Aorta (tissue), 5 donors: ENCODE measurements around the gene FLT1. TPM values are rescaled to one million over a fixed set of nuclear protein-coding genes. Genes with fewer than 3 reads are reported as not detected.

ENCODE experiments used
- ATAC-seq: fragments of 200-7000 bp; cut with Tn5 transposase; one replicate; pipeline ENCODE4 v1.9.1; 2022; ENCODE audit warnings: moderate library complexity; ENCODE audit not compliant: low FRiP score
- DNase-seq, 2 donors: peaks; one replicate each; pipeline ENCODE4 v3.0.0-alpha.2; 2020
- H3K27ac ChIP-seq, 2 donors: one replicate each; pipeline ENCODE4 v1.5.1; 2013; ENCODE audit warnings: low read length in 2 of 2, mild to moderate bottlenecking in 2 of 2, moderate library complexity in 2 of 2, control low read depth in 1 of 2, inconsistent platforms in 1 of 2, low read depth in 1 of 2
- H3K27me3 ChIP-seq, 2 donors: one replicate each; pipeline ENCODE4 v1.6.1; 2013; ENCODE audit warnings: control low read depth in 1 of 2, low read length in 1 of 2, mild to moderate bottlenecking in 1 of 2, moderate library complexity in 1 of 2; ENCODE audit not compliant: insufficient read depth in 2 of 2, control insufficient read depth in 1 of 2
- H3K36me3 ChIP-seq, 2 donors: one replicate each; pipeline ENCODE4 v1.6.1; 2013; ENCODE audit warnings: control low read depth in 1 of 2, low read length in 1 of 2, mild to moderate bottlenecking in 1 of 2; ENCODE audit not compliant: insufficient read depth in 2 of 2, control insufficient read depth in 1 of 2
- H3K4me1 ChIP-seq, 2 donors: one replicate each; pipeline ENCODE4 v1.6.1; 2013; ENCODE audit warnings: low read length in 2 of 2, control low read depth in 1 of 2, mild to moderate bottlenecking in 1 of 2, moderate library complexity in 1 of 2; ENCODE audit not compliant: insufficient read depth in 2 of 2, control insufficient read depth in 1 of 2
- H3K4me3 ChIP-seq, 2 donors: one replicate each; pipeline ENCODE4 v1.5.1; 2013; ENCODE audit warnings: low read length in 2 of 2, control low read depth in 1 of 2, mild to moderate bottlenecking in 1 of 2
- H3K9me3 ChIP-seq: one replicate; pipeline ENCODE4 v1.6.1; 2013; ENCODE audit warnings: mild to moderate bottlenecking, low read length; ENCODE audit not compliant: control insufficient read depth
- WGBS, 2 donors: extraction: QIAGEN DNeasy Blood & Tissue Kit; methylation state at CpG; one replicate each; pipeline ENCODE4 v1.1.7; 2013; 5-methylcytosine and 5-hydroxymethylcytosine counted together
- intact Hi-C, 2 donors: fragments of 100-400 bp; cut with DNase I; formaldehyde crosslinking; loops; one replicate each; pipeline versions ENCODE4 v1.14.2 to v1.15.0; 2022
- polyA plus RNA-seq, 2 donors: library from polyadenylated mRNA; stranded (reverse); fragments of 200-250 nt; gene quantifications; one replicate each; pipeline ENCODE4 v1.2.3, GENCODE V29; 2013
- total RNA-seq, 2 donors: library from RNA; stranded (reverse); fragmentation: NEBNext Ultra II Directional; extraction: Animal tissue kit (Norgen Biotek cat#: 25700); gene quantifications; one replicate each; pipeline ENCODE4 v1.2.1, GENCODE V29; 2021
- donor health status: healthy with polysubstance abuse.
- donor health status: Bipolar disorder and iron deficiency.
- donor health status: DM: no; HTN: no; CAD: no.
- donor health status: DM: no; HTN: no; CAD: no.
- donor health status: DM: yes; HTN: yes; CAD: no.

FLT1 gene
- total and polyA plus RNA-seq, 4 donors, result 0.38 to 62.8 (median 16.7) TPM

- peak; percentile 68 to 81 for DNase-seq
- peak; percentile 43 for ATAC-seq
- intact Hi-C loops, result no loop called here
- no peak overlapping the region for H3K27ac ChIP-seq
- no peaks in the 10 kb centered on the region for H3K27me3 ChIP-seq
- no peaks in the 10 kb centered on the region for H3K36me3 ChIP-seq
- 2% methylated on average over 28 to 39 of the region's 39 CpGs for WGBS, 2 donors
- H3K9me3 ChIP-seq, result no peaks in the 10 kb centered on the region
- no peaks in the 10 kb centered on the region for H3K4me1 ChIP-seq
- no peak overlapping the region for H3K4me3 ChIP-seq
Measured at GRCh38 chr13:28531077-28531844, 36.3 kb upstream of the FLT1 start.

GRCh38 chr13:28530729-28531076, 35.8 kb upstream of the FLT1 start:
- no peak for ATAC-seq
- no peaks in the 10 kb centered on the region for H3K4me1 ChIP-seq
- 43 to 48% methylated on average over 3 of the region's 3 CpGs for WGBS, 2 donors
- H3K9me3 ChIP-seq, result no peaks in the 10 kb centered on the region
- no peaks in the 10 kb centered on the region for H3K27me3 ChIP-seq
- DNase-seq, result no peak
- no peaks in the 10 kb centered on the region for H3K36me3 ChIP-seq
- H3K4me3 ChIP-seq, result no peak overlapping the region
- H3K27ac ChIP-seq, result no peak overlapping the region
- intact Hi-C loops, result no loop called here

GRCh38 chr13:28529836-28530235, 34.9 kb upstream of the FLT1 start:
- 89 to 92% methylated on average over 1 of the region's 1 CpG for WGBS, 2 donors
- H3K4me3 ChIP-seq, result no peak overlapping the region
- no peaks in the 10 kb centered on the region for H3K9me3 ChIP-seq
- no peaks in the 10 kb centered on the region for H3K4me1 ChIP-seq
- H3K27ac ChIP-seq, result no peak overlapping the region
- no peak for ATAC-seq
- no peak for DNase-seq
- intact Hi-C loops, result no loop called here
- no peaks in the 10 kb centered on the region for H3K27me3 ChIP-seq
- H3K36me3 ChIP-seq, result no peaks in the 10 kb centered on the region

GRCh38 chr13:28528848-28529247, 33.9 kb upstream of the FLT1 start:
- 95 to 96% methylated on average over 3 of the region's 3 CpGs for WGBS, 2 donors
- Histone ChIP-seq H3K4me3 (no peak overlapping the region), H3K36me3 (no peaks in the 10 kb centered on the region), H3K27me3 (no peaks in the 10 kb centered on the region), H3K4me1 (no peaks in the 10 kb centered on the region), H3K9me3 (peaks cover 2% of the 10 kb centered on the region), H3K27ac (no peak overlapping the region)
- intact Hi-C loops, result no loop called here
- ATAC-seq (no peak), DNase-seq (no peak)

GRCh38 chr13:28528388-28528787, 33.5 kb upstream of the FLT1 start:
- Histone ChIP-seq H3K27ac (no peak overlapping the region), H3K9me3 (peaks cover 2% of the 10 kb centered on the region), H3K4me3 (no peak overlapping the region), H3K27me3 (no peaks in the 10 kb centered on the region), H3K4me1 (no peaks in the 10 kb centered on the region), H3K36me3 (no peaks in the 10 kb centered on the region)
- 74 to 81% methylated on average over 3 of the region's 3 CpGs for WGBS, 2 donors
- ATAC-seq, result no peak
- intact Hi-C loops, result no loop called here
- DNase-seq, result no peak

- H3K4me1 ChIP-seq, result no peaks in the 10 kb centered on the region
- no peaks in the 10 kb centered on the region for H3K36me3 ChIP-seq
- WGBS, 2 donors, result 92% methylated on average over 13 of the region's 13 CpGs
- H3K9me3 ChIP-seq, result peaks cover 2% of the 10 kb centered on the region
- H3K4me3 ChIP-seq, result no peak overlapping the region
- H3K27me3 ChIP-seq, result no peaks in the 10 kb centered on the region
- ATAC-seq (no peak), DNase-seq (peak in 1 of 2 donors; percentile 67)
- intact Hi-C loops, result no loop called here
- H3K27ac ChIP-seq, result no peak overlapping the region
Measured at GRCh38 chr13:28527629-28528028, 32.7 kb upstream of the FLT1 start.

GRCh38 chr13:28526876-28527275, 31.9 kb upstream of the FLT1 start:
- H3K27ac ChIP-seq, result no peak overlapping the region
- intact Hi-C loops, result no loop called here
- ATAC-seq (no peak), DNase-seq (no peak)
- H3K4me1 ChIP-seq, result no peaks in the 10 kb centered on the region
- peaks cover 2% of the 10 kb centered on the region for H3K9me3 ChIP-seq
- WGBS, 2 donors, result 71 to 72% methylated on average over 10 of the region's 10 CpGs
- H3K36me3 ChIP-seq, result no peaks in the 10 kb centered on the region
- no peak overlapping the region for H3K4me3 ChIP-seq
- no peaks in the 10 kb centered on the region for H3K27me3 ChIP-seq

- Histone ChIP-seq H3K27ac (no peak overlapping the region), H3K4me1 (no peaks in the 10 kb centered on the region), H3K36me3 (no peaks in the 10 kb centered on the region), H3K27me3 (no peaks in the 10 kb centered on the region), H3K9me3 (peaks cover 2% of the 10 kb centered on the region), H3K4me3 (no peak overlapping the region)
- ATAC-seq (no peak), DNase-seq (no peak)
- intact Hi-C loops, result no loop called here
- WGBS, 2 donors, result 88% methylated on average over 8 of the region's 8 CpGs
Measured at GRCh38 chr13:28522871-28523270, 27.9 kb upstream of the FLT1 start.

GRCh38 chr13:28513745-28514144, 18.8 kb upstream of the FLT1 start:
- 92 to 94% methylated on average over 4 of the region's 4 CpGs for WGBS, 2 donors
- DNase-seq (no peak), ATAC-seq (no peak)
- intact Hi-C loops, result no loop called here
- Histone ChIP-seq H3K4me1 (no peaks in the 10 kb centered on the region), H3K27ac (no peak overlapping the region), H3K27me3 (peaks cover 0 to 2% of the 10 kb centered on the region in 2 donors), H3K36me3 (no peaks in the 10 kb centered on the region), H3K4me3 (no peak overlapping the region), H3K9me3 (no peaks in the 10 kb centered on the region)
